GM13976 (cell line): ENCODE results near the gene PACSIN2.

Experiments used
- DNase-seq: peaks from one replicate; pipeline ENCODE4 v3.0.0; 2012; ENCODE audit warnings: low spot score
- CTCF ChIP-seq: IDR thresholded peaks from 2 replicates; pipeline ENCODE4 v1.5.1; 2012; ENCODE audit warnings: borderline replicate concordance, mild to moderate bottlenecking; ENCODE audit not compliant: insufficient read depth; ENCODE audit errors: extremely low read depth, missing control alignments, control extremely low read depth
- in situ Hi-C: fragments of 300-500 bp; cut with MboI; formaldehyde crosslinking; loops from one replicate; pipeline ENCODE4 v1.12.0; 2022; ENCODE audit warnings: low sequenced_read_pairs, mixed read lengths, inconsistent platforms; ENCODE audit not compliant: unreplicated experiment

PACSIN2 gene

DNA sequence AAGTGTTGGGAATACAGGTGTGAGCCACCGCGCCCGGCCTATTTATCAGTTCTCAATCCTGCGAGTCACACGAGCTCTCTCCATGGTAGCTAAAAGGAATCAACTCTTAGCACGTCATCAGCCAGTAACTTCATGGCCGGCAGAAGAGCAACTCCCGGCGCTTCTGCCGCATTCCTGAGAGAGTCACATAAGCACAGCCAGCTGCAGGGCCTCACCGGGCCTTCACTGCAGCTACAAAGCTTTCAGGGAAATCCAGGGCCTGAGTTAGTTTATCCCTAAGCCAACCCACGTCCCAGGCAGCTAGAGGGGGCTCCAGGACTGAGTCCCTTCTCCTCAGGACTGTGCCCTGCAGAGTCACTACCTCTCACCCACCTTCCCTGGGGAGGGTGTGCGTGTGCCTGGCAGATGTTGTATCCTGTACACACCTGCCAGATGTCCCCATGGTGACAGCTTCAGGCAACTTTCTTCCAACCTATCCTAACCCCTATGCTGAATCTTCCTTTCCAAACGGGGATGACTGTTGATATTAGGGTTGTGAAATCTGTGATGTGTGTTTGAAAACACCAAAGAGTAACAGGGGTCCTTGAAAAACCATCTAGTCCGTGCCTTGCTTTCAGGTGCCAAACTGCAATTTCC, 112.0 kb downstream of the PACSIN2 start:
- in situ Hi-C loops, result no loop called here
- DNase-seq, result no peak
- TF ChIP-seq CTCF, result no peak

DNA sequence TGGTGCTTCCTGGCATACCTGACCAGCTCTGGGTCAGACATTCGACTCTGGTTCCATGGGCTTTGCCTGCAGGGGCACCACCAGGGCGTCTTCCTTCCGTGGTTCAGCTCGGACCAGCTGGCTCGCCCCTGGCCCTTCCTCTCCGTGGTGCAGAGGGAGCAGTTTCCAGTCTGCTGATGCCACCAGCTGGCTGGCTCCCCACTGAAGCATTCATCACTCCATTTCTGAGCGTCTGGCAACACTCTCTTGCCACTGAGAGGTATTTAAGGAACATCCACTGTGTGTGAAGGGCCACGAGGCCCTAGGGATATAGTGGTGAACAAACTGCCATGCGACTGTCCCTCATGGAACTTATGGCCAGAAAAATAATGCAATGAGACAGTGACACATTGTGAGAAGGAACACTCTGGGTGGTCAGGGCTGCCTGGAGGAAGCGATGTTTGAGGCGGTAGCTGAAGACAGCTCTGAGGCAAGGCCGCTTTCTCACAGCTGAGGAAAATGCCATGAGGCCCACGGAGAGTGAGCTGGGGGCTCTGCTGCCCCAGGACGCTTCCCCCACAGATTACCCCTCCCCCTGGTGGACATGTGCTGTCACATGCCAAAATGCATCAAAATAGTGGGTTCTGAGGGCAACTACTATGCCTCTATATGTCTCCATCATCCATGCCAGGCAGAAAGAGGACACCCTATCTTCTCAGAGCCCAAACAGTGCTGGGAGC, 113.0 kb downstream of the PACSIN2 start:
- in situ Hi-C loops, result no loop called here
- no peak for DNase-seq
- peak; percentile 20 for TF ChIP-seq CTCF

DNA sequence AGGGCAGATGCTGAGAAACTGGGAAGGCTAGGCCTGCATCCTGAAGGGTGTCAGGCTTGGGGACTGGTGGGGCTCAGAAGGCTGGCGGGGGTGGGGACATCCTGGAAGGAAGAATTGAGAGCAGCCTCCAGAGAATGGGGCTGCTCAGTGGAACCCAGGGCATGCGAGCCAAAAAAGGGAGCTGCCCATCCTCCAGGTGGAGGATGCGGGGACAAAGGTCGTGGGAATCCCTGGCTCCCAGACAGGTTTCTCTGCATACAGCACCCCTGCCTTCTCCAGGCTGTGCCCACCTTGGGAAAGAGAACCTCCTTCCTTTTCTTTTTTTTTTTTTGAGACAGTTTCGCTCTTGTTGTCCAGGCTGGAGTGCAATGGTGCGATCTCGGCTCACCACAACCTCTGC, 117.0 kb downstream of the PACSIN2 start:
- no peak for DNase-seq
- no peak for TF ChIP-seq CTCF
- in situ Hi-C loops, result no loop called here

DNA sequence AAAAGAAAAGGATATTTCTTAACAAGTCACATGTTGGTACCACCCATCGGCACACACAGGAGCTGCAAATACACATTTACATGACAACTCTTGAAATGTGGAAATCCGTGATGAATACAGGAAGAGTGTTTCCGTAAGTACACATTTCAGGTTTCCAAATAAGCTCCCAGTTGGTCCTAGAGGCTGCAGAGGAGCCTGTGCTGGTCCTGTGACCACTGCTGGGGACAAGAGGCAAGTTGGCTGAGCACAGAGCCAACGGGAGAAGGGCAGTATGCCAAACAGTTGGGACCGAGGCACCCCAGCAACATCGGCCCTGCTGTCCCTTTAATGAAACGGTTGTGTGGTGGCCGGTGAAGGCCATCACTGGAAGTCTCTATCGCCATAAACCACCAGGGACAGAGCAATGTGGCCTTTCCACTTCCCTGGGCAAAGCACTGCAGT, 119.4 kb downstream of the PACSIN2 start:
- in situ Hi-C loops, result no loop called here
- no peak for DNase-seq
- TF ChIP-seq CTCF, result no peak

DNA sequence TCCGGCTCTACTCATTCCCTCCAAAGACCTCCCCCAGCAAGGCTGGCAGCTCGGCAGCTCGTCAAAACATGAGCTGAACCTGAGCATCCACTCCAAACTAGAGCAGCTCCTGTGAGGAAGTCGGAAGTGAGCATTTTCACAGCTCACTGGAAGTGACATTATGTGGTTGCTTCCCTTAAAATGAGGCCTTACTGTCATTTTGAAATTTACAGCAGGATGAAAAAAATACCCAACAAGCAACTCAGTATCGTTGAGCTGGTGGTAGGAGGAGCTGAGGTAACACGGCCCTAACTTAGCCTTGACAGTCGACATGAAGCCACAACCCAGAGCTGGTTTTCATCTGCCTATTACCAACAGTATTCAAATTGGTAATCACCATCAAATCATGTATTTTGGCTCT, 119.9 kb downstream of the PACSIN2 start:
- no peak for TF ChIP-seq CTCF
- peak; percentile 73 for DNase-seq
- in situ Hi-C loops, result no loop called here

DNA sequence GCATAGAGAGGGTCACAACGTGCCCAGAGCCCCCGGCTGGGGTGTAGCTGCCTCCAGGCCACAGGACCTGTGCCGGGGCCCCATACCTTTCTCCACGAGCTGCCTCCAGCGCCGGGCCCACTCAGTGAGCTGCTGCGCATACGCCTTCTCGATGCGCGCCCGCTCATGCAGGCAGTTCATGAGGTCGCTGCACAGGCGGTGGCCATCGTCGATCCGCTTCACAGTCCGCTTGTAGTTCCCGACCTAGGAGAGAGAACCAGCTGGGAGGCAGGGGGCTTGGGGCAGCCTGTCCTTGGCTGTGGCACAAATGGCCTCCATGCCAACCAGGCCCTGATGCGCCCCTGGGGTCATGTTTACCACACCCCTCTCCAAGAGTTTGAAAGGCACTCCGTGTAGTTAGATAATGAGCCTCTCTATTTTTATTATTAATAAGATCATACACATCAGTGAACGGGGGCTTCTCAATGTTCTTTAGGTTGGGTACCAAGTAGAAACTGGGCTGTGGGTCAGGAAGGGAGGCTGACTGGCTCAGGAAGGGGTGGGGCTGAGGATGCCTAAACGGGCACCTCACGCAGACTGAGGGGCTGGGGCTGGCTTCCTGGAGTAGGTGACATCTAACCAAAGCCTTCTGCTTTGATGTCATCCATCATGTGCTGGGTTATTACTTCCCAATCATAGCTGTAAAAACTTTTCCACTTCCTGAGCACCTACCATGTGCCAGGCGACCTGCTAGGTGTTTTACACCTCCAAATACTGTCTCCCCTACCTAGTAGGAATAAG, 121.4 kb downstream of the PACSIN2 start:
- no peak for TF ChIP-seq CTCF
- no peak for DNase-seq
- in situ Hi-C loops, result no loop called here
